ENCODE data around the gene GJC3. TPM values are rescaled to one million over a fixed set of nuclear protein-coding genes. Genes with fewer than 3 reads are reported as not detected.
"Not testable (repeated sequence)": the region's sequence is repeated elsewhere in the genome, so short reads cannot be mapped to it uniquely, and the experiment has no call there.

Gene GJC3
- total RNA-seq, 2 donors from 2014 or later = 1.2 to 3.2 TPM

DNA sequence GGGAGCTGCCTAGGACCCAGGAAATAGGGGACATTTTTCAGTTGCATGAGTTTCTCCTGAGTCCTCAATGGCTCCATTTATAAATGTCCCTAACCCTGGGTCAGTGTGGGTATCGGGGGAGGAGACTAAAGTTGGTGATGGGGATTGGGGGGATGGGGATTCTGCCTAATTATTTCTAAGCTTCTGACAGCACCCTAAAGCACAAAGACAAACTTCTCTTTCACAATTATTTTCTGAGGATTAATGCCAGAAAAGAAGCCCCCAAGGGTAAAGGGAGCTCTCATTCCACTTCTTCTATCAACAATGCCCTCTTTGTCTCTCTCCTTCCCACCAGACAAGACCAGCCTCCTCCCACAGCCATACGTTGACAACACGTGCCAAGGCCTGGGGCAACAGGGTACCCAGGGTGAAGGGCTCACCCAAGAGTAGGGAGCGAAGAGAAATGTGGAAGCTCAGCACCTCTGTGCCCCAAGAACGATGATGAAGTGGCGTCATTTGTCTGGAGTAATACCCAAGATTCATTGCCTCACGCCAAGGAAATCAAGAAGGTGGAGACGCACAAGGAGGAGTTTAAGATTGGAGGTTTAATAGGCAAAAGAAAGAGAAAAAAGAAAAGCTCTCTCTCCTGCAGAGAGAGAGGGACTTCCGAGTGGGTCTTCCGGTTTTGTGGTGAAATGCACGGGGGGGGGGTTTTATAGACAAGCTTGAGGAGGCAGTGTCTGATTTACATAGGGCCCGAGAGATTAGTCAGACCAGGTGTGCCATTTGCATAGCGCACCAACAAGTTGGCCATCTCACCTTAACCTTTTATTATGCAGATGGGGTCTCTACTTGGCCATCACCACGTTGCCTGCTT, 14.4 kb upstream of the GJC3 start:
- Histone ChIP-seq H3K4me1 (replicated peaks) (no peaks in the 10 kb centered on the region), H3K4me3 (no peak overlapping the region), H3K27me3 (replicated peaks; ENCODE audit: insufficient read depth) (no peaks in the 10 kb centered on the region), H3K27ac (no peak overlapping the region), H3K36me3 (no peaks in the 10 kb centered on the region), H3K9me3 (no peaks in the 10 kb centered on the region)
- DNase-seq (ENCODE audit: low spot score) = no peak
- intact Hi-C loops (cut with DNase I) = no loop called here
- no peak for TF ChIP-seq POLR2AphosphoS5 (IDR thresholded peaks at IDR 0.05)
- TF ChIP-seq, protein P1, sequence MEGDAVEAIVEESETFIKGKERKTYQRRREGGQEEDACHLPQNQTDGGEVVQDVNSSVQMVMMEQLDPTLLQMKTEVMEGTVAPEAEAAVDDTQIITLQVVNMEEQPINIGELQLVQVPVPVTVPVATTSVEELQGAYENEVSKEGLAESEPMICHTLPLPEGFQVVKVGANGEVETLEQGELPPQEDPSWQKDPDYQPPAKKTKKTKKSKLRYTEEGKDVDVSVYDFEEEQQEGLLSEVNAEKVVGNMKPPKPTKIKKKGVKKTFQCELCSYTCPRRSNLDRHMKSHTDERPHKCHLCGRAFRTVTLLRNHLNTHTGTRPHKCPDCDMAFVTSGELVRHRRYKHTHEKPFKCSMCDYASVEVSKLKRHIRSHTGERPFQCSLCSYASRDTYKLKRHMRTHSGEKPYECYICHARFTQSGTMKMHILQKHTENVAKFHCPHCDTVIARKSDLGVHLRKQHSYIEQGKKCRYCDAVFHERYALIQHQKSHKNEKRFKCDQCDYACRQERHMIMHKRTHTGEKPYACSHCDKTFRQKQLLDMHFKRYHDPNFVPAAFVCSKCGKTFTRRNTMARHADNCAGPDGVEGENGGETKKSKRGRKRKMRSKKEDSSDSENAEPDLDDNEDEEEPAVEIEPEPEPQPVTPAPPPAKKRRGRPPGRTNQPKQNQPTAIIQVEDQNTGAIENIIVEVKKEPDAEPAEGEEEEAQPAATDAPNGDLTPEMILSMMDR (IDR thresholded peaks at IDR 0.05) = no peak
- TF ChIP-seq POLR2A (IDR thresholded peaks at IDR 0.05) = no peak
- 25% methylated on average over 14 of the region's 14 CpGs for WGBS

DNA sequence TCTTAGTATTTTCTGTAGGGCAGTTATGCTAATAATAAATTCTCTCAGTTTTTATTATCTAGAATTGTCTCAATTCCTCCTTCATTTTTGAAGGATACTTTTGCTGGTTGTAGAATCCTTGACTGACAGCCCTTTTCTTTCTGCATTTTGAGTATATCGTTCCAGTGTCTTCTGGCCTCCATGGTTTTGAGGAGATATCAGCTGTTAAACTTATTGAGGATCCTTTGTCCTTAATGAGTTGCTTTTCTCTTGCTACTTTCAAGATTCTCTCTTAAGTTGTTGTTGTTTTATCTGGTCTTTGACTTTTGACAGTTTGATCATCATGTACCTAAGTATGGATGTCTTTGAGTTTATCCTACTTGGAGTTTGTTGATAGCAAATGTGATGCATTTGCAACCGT, 8.9 kb upstream of the GJC3 start:
- Histone ChIP-seq H3K27ac (no peak overlapping the region), H3K4me3 (no peak overlapping the region), H3K4me1 (replicated peaks) (no peaks in the 10 kb centered on the region), H3K36me3 (no peaks in the 10 kb centered on the region), H3K27me3 (replicated peaks; ENCODE audit: insufficient read depth) (no peaks in the 10 kb centered on the region), H3K9me3 (no peaks in the 10 kb centered on the region)
- DNase-seq (ENCODE audit: low spot score) = no peak
- TF ChIP-seq, protein P1 (IDR thresholded peaks at IDR 0.05) = no peak
- TF ChIP-seq POLR2AphosphoS5 (IDR thresholded peaks at IDR 0.05) = no peak
- TF ChIP-seq POLR2A (IDR thresholded peaks at IDR 0.05) = no peak
- intact Hi-C loops (cut with DNase I) = no loop called here
- WGBS = 97% methylated on average over 2 of the region's 2 CpGs

DNA sequence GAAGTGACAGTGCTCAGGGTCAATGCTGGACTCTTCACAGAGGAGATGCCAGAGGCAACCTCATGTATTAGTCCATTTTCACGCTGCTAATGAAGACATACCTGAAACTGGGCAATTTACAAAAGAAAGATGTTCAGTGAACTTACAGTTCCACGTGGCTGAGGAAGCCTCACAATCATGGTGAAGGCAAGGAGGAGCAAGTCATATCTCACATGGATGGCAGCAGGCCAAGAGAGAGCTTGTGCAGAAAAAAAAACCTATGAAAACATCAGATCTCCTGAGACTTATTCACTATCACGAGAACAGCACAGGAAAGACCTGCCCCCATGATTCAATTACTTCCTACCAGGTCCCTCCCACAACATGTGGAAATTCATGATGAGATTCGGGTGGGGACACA, 5.6 kb upstream of the GJC3 start:
- H3K27ac ChIP-seq; H3K27me3 ChIP-seq (replicated peaks; ENCODE audit: insufficient read depth); H3K4me3 ChIP-seq; DNase-seq (ENCODE audit: low spot score); H3K4me1 ChIP-seq (replicated peaks); H3K9me3 ChIP-seq; H3K36me3 ChIP-seq; intact Hi-C loops (cut with DNase I): not testable (repeated sequence)
- 52% methylated on average over 4 of the region's 4 CpGs for WGBS

DNA sequence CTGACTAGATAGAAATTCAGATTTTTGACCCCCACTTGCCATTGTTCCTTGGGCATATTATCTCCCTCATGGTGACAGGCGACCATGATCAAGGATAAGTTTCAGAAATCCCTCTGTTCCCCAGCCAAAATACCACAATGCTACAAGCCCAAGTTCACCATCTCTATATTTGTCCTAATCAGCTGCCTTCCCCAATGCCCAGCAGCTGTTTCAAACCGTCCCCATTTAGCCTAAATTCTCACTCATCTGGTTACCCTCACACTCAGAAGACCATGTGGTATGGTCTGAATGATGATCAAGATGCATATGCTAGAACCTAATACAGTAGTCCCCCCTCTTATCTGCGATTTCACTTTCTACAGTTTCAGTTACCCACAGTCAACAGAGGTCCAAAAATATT, 956 bp upstream of the GJC3 start:
- intact Hi-C loops (cut with DNase I) = no loop called here
- no peak overlapping the region for H3K27ac ChIP-seq
- DNase-seq (ENCODE audit: low spot score) = no peak

DNA sequence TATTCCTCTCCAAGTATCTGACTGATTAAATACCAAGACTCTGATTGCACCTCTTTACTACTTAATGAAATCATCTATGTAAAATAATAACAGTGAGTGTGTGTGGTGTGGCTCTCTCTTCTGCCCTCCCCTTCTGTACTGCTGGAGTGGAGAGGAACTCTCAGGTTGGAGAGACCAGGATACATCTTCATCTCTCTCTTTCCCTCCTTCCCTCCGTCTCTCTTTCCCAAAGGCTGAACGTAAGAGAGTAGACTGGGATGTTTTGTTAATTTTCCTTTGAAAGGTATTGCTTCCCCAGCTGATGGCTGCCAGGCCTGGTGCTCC, 272 bp upstream of the GJC3 start:
- 23% methylated on average over 2 of the region's 2 CpGs for WGBS
- H3K4me3 ChIP-seq = peak overlapping the region in 1 of 2 donors; percentile 16
- H3K27ac ChIP-seq = peak overlapping the region; percentile 38 to 51

More for the DNA sequence above, 956 bp upstream of the GJC3 start:
- Histone ChIP-seq H3K4me1 (replicated peaks) (peaks cover 6% of the 10 kb centered on the region), H3K36me3 (no peaks in the 10 kb centered on the region), H3K27me3 (replicated peaks; ENCODE audit: insufficient read depth) (no peaks in the 10 kb centered on the region), H3K9me3 (no peaks in the 10 kb centered on the region), H3K4me3 (no peak overlapping the region)
- WGBS = 84% methylated on average over 3 of the region's 3 CpGs
- no peak for TF ChIP-seq POLR2A (IDR thresholded peaks at IDR 0.05)
- TF ChIP-seq, protein P1 (IDR thresholded peaks at IDR 0.05) = no peak
- TF ChIP-seq POLR2AphosphoS5 (IDR thresholded peaks at IDR 0.05) = no peak

More for the DNA sequence above, 272 bp upstream of the GJC3 start:
- intact Hi-C loops (cut with DNase I) = loop anchor here (10.0 kb wide), 1 partner anchor 315 kb away; the partner anchor contains the start of gene ZSCAN25
- Histone ChIP-seq H3K9me3 (no peaks in the 10 kb centered on the region), H3K4me1 (replicated peaks) (peaks cover 6% of the 10 kb centered on the region), H3K27me3 (replicated peaks; ENCODE audit: insufficient read depth) (no peaks in the 10 kb centered on the region), H3K36me3 (no peaks in the 10 kb centered on the region)
- TF ChIP-seq, protein P1 (IDR thresholded peaks at IDR 0.05) = no peak
- TF ChIP-seq POLR2A (IDR thresholded peaks at IDR 0.05) (no peak), POLR2AphosphoS5 (IDR thresholded peaks at IDR 0.05) (no peak)
- DNase-seq (ENCODE audit: low spot score) = no peak
